HEK293T (cell line): ENCODE measurements around the gene CASTOR1.

ENCODE experiments used
- CTCF ChIA-PET: fragments of 350-600 bp; formaldehyde crosslinking; extraction: SDS; loops from one replicate; lab custom pipeline; 2021; ENCODE audit warnings: antibody characterized with exemption, inconsistent platforms; lab: Yijun Ruan, JAX
- POLR2A ChIA-PET: fragments of 350-600 bp; formaldehyde crosslinking; extraction: SDS; loops from one replicate; lab custom pipeline; 2020; ENCODE audit warnings: antibody characterized with exemption, inconsistent platforms; lab: Yijun Ruan, JAX
- DNase-seq: peaks from one replicate; pipeline ENCODE4 v3.0.0; 2012; ENCODE audit warnings: mixed read lengths; ENCODE audit errors: extremely low spot score
- ARNT ChIP-seq: fragments of 450-650 bp; IDR thresholded peaks from 2 replicates; pipeline ENCODE4 v1.6.1; 2017; ENCODE audit warnings: mild to moderate bottlenecking
- BHLHE40 ChIP-seq: fragments of 450-650 bp; IDR thresholded peaks from 2 replicates; pipeline ENCODE4 v1.6.1; 2016; ENCODE audit warnings: mild to moderate bottlenecking, moderate library complexity, borderline replicate concordance
- CTBP1 ChIP-seq: fragments of 450-650 bp; IDR thresholded peaks from 2 replicates; pipeline ENCODE4 v1.6.1; 2016; ENCODE audit warnings: borderline replicate concordance
- ELF4 ChIP-seq: fragments of 450-650 bp; IDR thresholded peaks from 2 replicates; pipeline ENCODE4 v1.6.1; 2017; ENCODE audit warnings: antibody characterized with exemption
- FOXA1 ChIP-seq: fragments of 450-650 bp; IDR thresholded peaks from 2 replicates; pipeline ENCODE4 v1.6.1; 2016; ENCODE audit warnings: mild to moderate bottlenecking
- FOXK2 ChIP-seq: fragments of 450-650 bp; IDR thresholded peaks from 2 replicates; pipeline ENCODE4 v1.6.1; 2016; ENCODE audit warnings: mild to moderate bottlenecking
- FOXM1 ChIP-seq: fragments of 450-650 bp; IDR thresholded peaks from 2 replicates; pipeline ENCODE4 v1.6.1; 2017; ENCODE audit warnings: mild to moderate bottlenecking, borderline replicate concordance
- HDGF ChIP-seq: fragments of 450-650 bp; IDR thresholded peaks from 2 replicates; pipeline ENCODE4 v1.6.1; 2017; ENCODE audit warnings: antibody characterized with exemption, borderline replicate concordance
- L3MBTL2 ChIP-seq: fragments of 450-650 bp; conservative IDR thresholded peaks from 2 replicates; pipeline ENCODE4 v1.6.1; 2016; ENCODE audit warnings: mild to moderate bottlenecking
- LEF1 ChIP-seq: fragments of 450-650 bp; IDR thresholded peaks from 2 replicates; pipeline ENCODE4 v1.6.1; 2017; ENCODE audit warnings: mild to moderate bottlenecking, borderline replicate concordance
- NFRKB ChIP-seq: fragments of 450-650 bp; IDR thresholded peaks from 2 replicates; pipeline ENCODE4 v1.6.1; 2016; ENCODE audit warnings: mild to moderate bottlenecking, moderate library complexity
- SP1 ChIP-seq: fragments of 450-650 bp; IDR thresholded peaks from 2 replicates; pipeline ENCODE4 v1.6.1; 2017
- SUZ12 ChIP-seq: fragments of 450-650 bp; IDR thresholded peaks from 2 replicates; pipeline ENCODE4 v1.6.1; 2016; ENCODE audit warnings: mild to moderate bottlenecking
- TARDBP ChIP-seq: fragments of 450-650 bp; IDR thresholded peaks from 2 replicates; pipeline ENCODE4 v1.6.1; 2016
- ZNF384 ChIP-seq: fragments of 450-650 bp; IDR thresholded peaks from 2 replicates; pipeline ENCODE4 v1.6.1; 2016
- TF ChIP-seq, protein P1 (sequence below): fragments of 450-650 bp; IDR thresholded peaks from 2 replicates; pipeline ENCODE4 v1.6.1; 2016

The CASTOR1 gene

DNA sequence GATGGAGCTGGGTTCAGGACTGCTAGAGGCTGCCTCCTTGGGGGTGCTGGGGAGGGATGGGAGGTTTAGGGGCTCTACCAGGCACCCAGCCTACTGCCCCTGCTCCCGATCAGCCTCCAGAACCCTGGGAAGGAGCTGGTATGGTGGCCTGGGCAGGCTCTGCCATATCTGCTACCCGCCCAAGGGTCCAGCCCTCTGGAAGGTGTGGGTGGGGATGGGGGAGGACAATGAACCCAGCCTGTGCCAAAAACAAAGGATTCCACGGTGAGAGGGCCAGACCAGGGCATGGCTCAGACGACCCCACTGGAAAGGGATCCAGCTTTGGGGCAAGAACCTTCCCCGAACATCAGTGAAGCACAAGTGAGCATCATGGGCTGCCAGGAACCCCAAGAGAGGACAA is 3.0 kb downstream of the CASTOR1 start:
- ChIA-PET CTCF (interaction anchor here (0.7 kb wide), 1 partner anchor 8 kb away, joined by 3 read pairs; no protein-coding TSS in a partner anchor), POLR2A (no interaction called here)
- TF ChIP-seq FOXM1: no peak
- TF ChIP-seq FOXA1: no peak
- DNase-seq: no peak

DNA sequence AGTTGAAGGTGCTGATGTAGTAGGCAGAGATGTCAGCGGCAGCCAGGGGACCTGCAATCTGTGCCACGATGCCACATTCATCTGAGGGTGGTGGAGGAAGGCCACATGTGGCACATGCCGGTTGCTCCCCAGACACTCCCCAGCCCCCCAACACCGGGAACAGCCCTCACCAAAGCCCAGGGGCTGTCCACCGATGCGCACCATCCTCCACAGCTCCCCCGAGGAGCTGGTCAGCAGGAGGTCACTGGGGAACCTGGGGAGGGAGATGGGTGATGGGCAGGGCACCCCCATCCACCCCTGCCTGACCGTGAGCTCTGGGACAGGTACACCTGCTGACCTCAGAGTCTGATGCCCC is 3.5 kb downstream of the CASTOR1 start:
- CTCF ChIA-PET: interaction anchor here (0.6 to 1.1 kb wide), 3 partner anchors 8 to 145 kb away, joined by 3 read pairs; no protein-coding TSS in a partner anchor
- POLR2A ChIA-PET: no interaction called here
- TF ChIP-seq FOXM1 (no peak), SUZ12 (no peak), SP1 (no peak)
- no peak for DNase-seq

GRCh38 chr22:30285176-30285845 is 4.0 kb downstream of the CASTOR1 start:
- TF ChIP-seq FOXK2 (no peak), SUZ12 (no peak), LEF1 (no peak), HDGF (no peak), CTBP1 (no peak), BHLHE40 (no peak)
- DNase-seq: no peak
- ChIA-PET CTCF (interaction anchor here (0.6 to 1.1 kb wide), 2 partner anchors 22 to 145 kb away, joined by 3 read pairs; no protein-coding TSS in a partner anchor), POLR2A (no interaction called here)

- TF ChIP-seq ZNF384 (no peak), FOXK2 (no peak), L3MBTL2 (no peak), SUZ12 (no peak), FOXM1 (no peak), NFRKB (no peak), ELF4 (no peak), ARNT (no peak), HDGF (no peak), CTBP1 (no peak), LEF1 (no peak), TARDBP (no peak), SP1 (no peak), BHLHE40 (no peak), FOXA1 (no peak)
- TF ChIP-seq, protein P1, sequence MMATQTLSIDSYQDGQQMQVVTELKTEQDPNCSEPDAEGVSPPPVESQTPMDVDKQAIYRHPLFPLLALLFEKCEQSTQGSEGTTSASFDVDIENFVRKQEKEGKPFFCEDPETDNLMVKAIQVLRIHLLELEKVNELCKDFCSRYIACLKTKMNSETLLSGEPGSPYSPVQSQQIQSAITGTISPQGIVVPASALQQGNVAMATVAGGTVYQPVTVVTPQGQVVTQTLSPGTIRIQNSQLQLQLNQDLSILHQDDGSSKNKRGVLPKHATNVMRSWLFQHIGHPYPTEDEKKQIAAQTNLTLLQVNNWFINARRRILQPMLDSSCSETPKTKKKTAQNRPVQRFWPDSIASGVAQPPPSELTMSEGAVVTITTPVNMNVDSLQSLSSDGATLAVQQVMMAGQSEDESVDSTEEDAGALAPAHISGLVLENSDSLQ: no peak
- CTCF ChIA-PET: interaction anchor here (1.1 kb wide), 1 partner anchor 21 kb away, joined by 3 read pairs; no protein-coding TSS in a partner anchor
- DNase-seq: no peak
- POLR2A ChIA-PET: no interaction called here
Observed at GRCh38 chr22:30284666-30285065, 4.6 kb downstream of the CASTOR1 start.

- DNase-seq: no peak
- TF ChIP-seq, protein P1: no peak
- no peak for TF ChIP-seq FOXA1
- no peak for TF ChIP-seq HDGF
- no peak for TF ChIP-seq FOXK2
- no peak for TF ChIP-seq L3MBTL2
- TF ChIP-seq TARDBP: no peak
- no peak for TF ChIP-seq BHLHE40
- TF ChIP-seq FOXM1: no peak
- TF ChIP-seq CTBP1: no peak
- TF ChIP-seq LEF1: no peak
- CTCF ChIA-PET: interaction anchor here (0.6 to 1.0 kb wide), 3 partner anchors 29 to 288 kb away, joined by 4 to 6 read pairs (median 4); no protein-coding TSS in a partner anchor
- POLR2A ChIA-PET: no interaction called here
Observed at GRCh38 chr22:30284172-30284571, 5.1 kb downstream of the CASTOR1 start.

GRCh38 chr22:30283342-30283741 is 6.0 kb downstream of the CASTOR1 start:
- POLR2A ChIA-PET: interaction anchor here (0.8 kb wide), 1 partner anchor 13 kb away, joined by 3 read pairs; no protein-coding TSS in a partner anchor
- DNase-seq: no peak
- CTCF ChIA-PET: interaction anchor here (0.6 to 1.0 kb wide), 2 partner anchors 28 to 94 kb away, joined by 4 to 6 read pairs; no protein-coding TSS in a partner anchor
- TF ChIP-seq FOXK2 (no peak), ARNT (no peak), FOXM1 (no peak)

GRCh38 chr22:30282616-30283046 is 6.7 kb downstream of the CASTOR1 start:
- ChIA-PET POLR2A (interaction anchor here (0.6 kb wide), 1 partner anchor 271 kb away, joined by 3 read pairs; no protein-coding TSS in a partner anchor), CTCF (interaction anchor here (0.7 to 1.2 kb wide), 2 partner anchors 32 to 875 kb away, joined by 3 read pairs; no protein-coding TSS in a partner anchor)

More at GRCh38 chr22:30282616-30283046, 6.7 kb downstream of the CASTOR1 start:
- no peak for DNase-seq
- no peak for TF ChIP-seq ARNT
- TF ChIP-seq BHLHE40: no peak
- TF ChIP-seq TARDBP: no peak
